ENCODE data around the gene DLGAP1.
"Not testable (repeated sequence)": the region's sequence is repeated elsewhere in the genome, so short reads cannot be mapped to it uniquely, and the experiment has no call there.

Gene DLGAP1

GRCh38 chr18:4077204-4077603 is 377.9 kb downstream of the DLGAP1 start:
- no peak for DNase-seq (ENCODE audit: low read depth)

DNA sequence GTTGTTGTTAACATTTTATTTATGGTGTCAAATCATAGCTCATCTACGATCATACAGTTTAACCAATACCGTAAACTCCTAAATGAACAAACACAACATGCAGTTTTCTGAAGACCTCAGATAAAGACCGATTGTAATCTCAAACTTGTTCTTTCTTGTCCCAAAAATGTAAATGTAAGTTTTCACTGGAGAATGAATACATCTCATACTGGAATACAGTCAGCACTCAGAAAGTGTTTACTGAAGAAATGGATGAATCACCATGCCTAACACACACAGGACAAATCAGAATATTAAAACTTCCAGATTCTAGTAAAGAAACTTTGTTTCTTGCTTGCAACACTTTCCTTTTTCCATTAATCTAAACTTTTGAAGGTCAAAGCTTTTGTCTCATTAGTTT is 380.5 kb downstream of the DLGAP1 start:
- DNase-seq (ENCODE audit: low read depth): no peak

DNA sequence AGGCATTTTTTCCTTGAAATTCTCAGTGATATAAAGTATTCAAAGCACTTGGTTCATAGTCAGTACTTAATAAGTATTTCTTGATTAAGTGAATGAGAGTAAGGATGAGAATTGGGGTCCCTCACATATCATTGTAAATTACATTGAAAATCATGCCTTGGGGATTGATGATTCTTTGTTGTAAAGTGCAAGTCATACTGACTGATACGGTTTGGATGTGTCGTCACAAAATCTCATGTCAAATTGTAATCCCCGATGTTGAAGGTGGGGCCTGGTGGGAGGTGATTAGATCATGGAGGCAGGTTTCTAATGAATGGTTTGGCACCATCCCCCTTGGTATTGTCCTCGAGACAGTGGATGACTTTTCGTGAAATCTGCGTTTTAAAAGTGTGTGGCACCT is 385.9 kb downstream of the DLGAP1 start:
- no peak for DNase-seq (ENCODE audit: low read depth)

GRCh38 chr18:4068552-4069158 is 386.5 kb downstream of the DLGAP1 start:
- peak; percentile 11 for DNase-seq (ENCODE audit: low read depth)

DNA sequence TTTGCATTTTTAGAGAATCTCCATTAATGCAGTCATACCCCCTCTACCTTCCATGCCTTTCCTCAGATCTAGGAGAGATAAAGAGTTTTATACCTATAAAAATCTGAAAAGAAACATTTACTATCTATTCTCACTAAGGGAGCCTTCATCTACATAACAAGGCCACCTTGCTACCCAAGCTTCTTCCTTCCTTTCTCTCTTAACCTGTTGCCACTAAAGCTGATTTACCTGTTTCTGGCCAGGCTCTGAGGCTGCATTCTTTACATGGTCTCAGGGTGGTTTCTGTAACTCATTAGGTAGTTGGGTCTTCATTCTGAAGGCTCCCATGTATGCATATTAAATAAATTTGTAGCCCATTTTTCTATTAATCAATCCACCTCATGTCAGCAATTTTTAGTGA is 391.6 kb downstream of the DLGAP1 start:
- no peak for DNase-seq (ENCODE audit: low read depth)

DNA sequence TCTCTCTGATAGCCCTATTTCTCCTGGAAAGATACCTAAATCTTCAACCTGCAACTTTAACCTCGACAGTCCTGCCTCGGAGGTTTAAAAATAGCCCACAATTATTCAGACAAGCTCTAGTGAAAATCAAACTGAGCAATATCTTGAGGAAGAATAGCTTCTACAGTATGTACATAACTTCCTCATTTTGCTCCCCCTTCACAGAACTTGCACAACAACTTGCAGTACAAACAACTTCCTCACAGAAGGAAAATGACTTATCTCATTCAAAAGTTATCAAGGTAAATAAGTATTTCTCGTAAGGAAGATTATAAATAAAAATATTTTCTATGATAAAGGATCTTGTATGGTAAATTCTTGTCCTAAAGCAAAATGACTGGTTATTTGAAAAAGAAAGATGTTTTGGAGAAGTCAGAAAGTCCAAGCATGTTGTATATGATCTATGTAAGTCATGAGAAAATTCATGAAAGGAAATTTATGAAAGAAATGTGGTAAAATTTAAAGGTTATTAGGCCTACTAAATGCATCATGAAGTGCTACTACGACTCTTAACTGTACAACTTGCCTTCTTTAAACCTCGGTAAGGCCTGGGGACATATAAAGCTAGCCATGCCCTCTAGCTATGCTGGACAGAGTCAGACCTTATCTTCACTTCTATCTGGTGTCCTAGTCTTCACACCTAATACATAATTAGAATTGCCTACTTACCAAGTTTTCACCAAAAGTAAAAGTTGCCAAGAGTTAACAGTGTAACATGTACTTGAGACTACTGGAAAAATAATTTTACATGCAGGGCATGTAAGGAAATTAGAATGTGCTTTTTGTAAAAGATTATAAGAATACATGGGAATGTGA is 394.5 kb downstream of the DLGAP1 start:
- no peak for DNase-seq (ENCODE audit: low read depth)

GRCh38 chr18:4058179-4058578 is 396.9 kb downstream of the DLGAP1 start:
- DNase-seq (ENCODE audit: low read depth): no peak

DNA sequence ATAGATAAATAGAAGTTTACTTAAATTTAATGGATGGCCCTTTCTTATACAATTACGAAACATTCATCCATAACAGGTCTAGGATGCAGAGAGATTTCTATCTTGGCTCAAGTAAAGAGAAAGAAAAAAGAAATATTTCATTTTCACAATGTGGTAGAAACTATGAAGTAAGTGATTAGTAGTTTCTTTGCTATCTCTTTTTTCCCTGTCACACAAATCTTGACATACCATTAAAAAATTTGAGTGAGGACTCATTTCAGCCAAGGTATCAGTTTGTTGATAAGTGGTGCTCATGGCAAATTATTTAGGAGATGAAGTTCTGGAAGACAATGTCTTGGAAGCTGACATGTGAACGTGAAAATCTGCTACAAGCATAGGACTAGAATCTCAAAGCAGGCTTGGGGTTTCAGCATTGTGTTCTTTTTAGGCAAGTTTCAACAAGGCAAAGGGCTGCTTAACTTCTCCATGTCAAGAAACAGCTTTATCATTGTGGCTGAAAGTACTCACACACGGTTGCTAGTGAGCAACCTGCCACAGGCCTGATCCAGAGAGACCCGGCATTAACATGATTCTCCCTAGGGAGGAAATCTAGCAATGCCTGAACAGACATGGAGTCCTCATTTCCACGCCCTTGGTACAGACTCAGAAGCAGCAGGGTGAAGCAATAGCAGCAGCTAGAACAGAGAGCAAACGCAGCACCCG is 414.6 kb downstream of the DLGAP1 start:
- DNase-seq (ENCODE audit: low read depth): no peak

DNA sequence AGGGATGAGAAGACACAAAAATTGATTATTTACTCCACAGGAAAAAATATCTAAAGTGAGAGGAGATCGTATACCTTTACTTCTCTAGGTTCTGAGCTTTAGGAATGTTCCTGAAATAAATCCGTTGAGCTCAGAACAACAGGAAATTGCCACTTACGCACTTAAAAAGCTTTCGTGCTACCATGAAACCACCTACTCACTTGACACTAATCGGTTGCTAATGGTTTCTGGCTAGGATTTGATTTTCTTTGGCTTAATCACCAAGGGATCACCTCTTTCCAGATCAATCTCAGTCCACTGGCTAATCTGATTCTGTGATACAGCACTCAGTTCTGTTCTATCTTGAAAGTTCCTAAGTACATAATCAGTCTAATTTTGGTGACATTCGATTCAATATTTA is 419.6 kb downstream of the DLGAP1 start:
- DNase-seq (ENCODE audit: low read depth): no peak

GRCh38 chr18:4034815-4035214 is 420.3 kb downstream of the DLGAP1 start:
- DNase-seq (ENCODE audit: low read depth): not testable (repeated sequence)

- DNase-seq (ENCODE audit: low read depth): no peak
Measured at GRCh38 chr18:4026542-4026941, 428.6 kb downstream of the DLGAP1 start.

- DNase-seq (ENCODE audit: low read depth): no peak
Measured at GRCh38 chr18:4024702-4025101, 430.4 kb downstream of the DLGAP1 start.

DNA sequence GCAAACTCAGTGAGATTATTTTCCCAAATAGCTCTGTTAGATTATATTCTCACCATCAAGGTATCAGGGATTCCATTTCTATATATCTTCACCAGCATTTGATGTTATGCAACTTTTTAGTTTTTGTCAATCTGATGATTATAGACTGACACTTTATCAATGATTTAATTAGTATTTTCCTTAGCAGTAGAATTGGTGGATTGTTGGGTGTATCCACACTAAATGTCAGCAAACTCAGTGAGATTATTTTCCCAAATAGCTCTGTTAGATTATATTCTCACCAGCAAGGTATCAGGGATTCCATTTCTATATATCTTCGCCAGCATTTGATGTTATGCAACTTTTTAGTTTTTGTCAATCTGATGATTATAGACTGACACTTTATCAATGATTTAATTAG is 432.4 kb downstream of the DLGAP1 start:
- not testable (repeated sequence) for DNase-seq (ENCODE audit: low read depth)

GRCh38 chr18:4020026-4020425 is 435.1 kb downstream of the DLGAP1 start:
- no peak for DNase-seq (ENCODE audit: low read depth)

DNA sequence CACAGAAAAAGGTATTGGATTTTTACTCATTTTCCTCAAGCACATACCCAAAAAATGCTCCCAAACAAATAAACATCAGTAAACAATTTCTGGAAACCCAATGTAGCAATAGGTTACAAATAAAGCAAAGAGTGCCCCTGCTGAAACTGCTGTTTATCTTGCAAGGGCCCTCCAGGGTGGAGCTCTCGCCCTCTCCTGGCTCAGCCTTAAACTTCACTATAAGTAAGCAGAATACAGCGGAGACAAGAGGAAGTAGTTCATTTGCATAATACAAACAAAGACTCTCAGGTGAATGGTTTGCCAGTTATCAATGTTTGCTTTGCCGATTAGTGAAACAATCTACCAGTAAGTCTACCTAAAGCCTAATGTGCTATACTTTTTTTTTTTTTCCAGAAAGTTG is 437.6 kb downstream of the DLGAP1 start:
- DNase-seq (ENCODE audit: low read depth): no peak

DNA sequence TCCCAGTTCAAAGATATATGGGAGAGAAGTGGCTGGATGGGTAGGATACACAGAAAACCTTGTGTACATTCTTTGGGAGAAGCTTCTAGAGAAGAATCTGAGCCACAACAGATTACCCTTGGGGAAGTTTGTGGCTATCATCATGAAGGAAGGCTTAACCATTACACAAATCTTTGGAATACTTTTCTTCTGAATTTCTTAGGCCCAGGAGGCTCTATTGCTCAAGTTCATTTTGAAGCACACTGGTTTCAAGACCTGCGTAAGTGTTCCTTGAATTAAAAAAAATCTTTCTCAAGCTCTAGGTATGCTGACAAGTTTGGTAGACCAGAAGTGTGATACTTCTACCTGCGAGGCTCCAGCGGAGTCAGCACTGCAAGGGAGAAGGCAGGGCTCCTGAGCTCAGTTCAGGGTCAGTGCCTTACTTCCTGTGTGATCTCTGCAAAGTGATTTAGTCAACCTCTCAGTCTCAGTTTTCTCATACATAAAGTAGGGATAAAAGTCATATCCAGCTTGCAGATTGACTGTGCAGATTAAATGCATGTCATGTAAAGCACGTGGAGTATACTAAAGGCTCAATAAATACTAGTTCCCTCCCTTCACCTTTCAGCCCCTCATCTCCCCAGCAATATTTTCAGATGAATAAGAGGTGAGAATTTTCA is 438.6 kb downstream of the DLGAP1 start:
- no peak for DNase-seq (ENCODE audit: low read depth)

DNA sequence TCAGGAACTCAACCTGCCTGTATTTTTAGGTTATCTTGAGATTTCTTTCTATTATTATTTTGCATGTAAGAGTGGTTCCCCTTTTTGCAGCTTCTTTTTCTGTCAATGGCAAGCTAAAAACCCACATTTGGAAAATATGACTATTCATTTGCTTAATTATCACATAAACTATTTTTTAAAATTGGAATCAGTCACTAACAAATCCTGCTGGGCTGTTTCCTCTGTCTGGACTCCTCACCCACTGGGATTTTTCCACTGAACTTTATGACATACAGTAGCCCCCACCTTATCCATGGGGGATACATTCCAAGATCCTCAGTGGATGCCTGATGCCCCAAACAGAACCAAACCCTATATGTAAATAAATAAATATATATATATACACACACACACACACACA is 447.3 kb downstream of the DLGAP1 start:
- DNase-seq (ENCODE audit: low read depth): no peak

DNA sequence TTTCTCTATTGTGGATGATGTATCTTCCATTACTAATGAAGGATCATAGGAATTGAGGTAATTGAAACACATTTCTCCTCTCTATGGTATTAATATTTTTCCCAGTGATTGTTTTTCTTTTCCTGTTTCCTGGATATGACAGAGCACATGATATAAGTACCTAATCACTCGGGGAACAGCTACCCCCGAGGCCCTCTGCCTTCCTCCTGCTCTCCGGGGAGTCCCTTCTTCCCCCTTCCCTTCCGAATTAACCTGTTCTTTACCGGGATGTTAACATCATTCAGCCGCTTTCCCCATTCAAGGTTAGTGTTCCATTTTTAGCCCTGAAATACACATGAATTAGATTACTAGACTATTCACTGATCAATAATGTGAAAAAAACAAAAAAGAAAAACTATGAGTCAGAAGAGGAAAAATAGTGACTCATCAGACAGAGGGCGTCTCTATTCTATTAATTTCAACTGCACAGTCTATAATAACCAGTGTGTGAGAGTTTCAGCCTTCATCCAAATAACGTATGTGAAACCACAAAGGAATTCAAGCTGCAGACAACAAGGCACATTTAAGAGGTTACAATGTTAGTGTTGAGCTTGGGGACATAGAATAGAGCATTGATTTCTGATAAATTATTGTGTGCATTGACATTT is 450.8 kb downstream of the DLGAP1 start:
- DNase-seq (ENCODE audit: low read depth): no peak

GRCh38 chr18:3998698-3999333 is 456.3 kb downstream of the DLGAP1 start:
- peak; percentile 17 for DNase-seq (ENCODE audit: low read depth)

- DNase-seq (ENCODE audit: low read depth): peak; percentile 30
Measured at GRCh38 chr18:3995476-3996102, 459.5 kb downstream of the DLGAP1 start.

Data from non-pigmented ciliary epithelial cell (primary cell).